ENCODE results near the gene RPN1.

DNA sequence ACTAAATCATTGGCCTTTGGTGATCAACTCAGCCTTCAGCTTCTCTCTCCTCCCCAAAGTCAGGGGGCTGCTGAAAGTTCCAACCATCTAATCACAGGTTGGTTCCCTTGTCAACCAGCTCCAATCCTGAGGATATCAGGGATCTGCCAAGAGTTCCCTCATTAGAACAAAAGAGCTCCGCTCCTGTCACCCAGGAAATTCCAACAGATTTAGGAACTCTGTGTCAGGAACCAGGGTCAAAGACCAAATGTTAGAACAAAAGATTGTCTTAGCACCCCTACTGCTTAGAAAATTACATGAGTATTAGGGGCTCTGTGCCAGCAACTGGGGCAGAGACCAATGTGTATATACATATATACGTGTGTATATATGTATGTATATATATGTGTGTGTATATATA, 43.1 kb upstream of the RPN1 start:
- TF ChIP-seq CTCF (IDR thresholded peaks at IDR 0.05; ENCODE audit: insufficient read depth, low read depth, low read length) (no peak), EZH2 (IDR thresholded peaks at IDR 0.05; ENCODE audit: insufficient read depth, low read length) (no peak)

All from astrocyte (in vitro differentiated cells and primary cell).